Measurements from ENCODE around the gene STN1.

DNA sequence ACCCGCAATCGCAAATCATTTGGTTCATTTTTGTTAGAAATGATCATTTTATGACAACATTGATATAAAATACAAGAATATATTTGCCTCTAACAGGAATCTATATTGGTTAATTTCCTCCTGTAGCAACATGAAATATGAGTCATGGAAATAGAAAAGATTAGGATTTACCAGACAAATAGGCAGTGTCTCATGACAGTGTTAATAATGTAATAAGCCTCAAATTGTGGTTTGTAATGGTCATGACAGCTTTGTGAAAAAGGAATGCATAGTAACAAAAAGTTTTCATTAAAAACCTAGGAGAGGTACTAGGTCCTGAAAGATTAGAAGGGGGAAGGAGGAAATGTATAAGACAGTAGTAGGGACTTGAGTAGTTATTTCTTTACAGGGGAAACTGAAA lies 41.0 kb upstream of the STN1 start:
- TF ChIP-seq POLR2A (IDR thresholded peaks at IDR 0.05) (no peak), CTCF (IDR thresholded peaks at IDR 0.05) (no peak)
